ENCODE results near the gene AP3S2. TPM values are rescaled to one million over a fixed set of nuclear protein-coding genes. Genes with fewer than 3 reads are reported as not detected.
A peak's percentile ranks its signal among the peaks of the same experiment; 100 is the strongest.

The AP3S2 gene
- total RNA-seq, 1 donor from 2014 or later, result 60.5 TPM

- H3K27ac Mint-ChIP-seq (ENCODE audit: unreplicated experiment), result peak overlapping the region; percentile 10
- peaks cover 3% of the 10 kb centered on the region for H3K27me3 Mint-ChIP-seq (ENCODE audit: unreplicated experiment)
- TF ChIP-seq, protein P1, sequence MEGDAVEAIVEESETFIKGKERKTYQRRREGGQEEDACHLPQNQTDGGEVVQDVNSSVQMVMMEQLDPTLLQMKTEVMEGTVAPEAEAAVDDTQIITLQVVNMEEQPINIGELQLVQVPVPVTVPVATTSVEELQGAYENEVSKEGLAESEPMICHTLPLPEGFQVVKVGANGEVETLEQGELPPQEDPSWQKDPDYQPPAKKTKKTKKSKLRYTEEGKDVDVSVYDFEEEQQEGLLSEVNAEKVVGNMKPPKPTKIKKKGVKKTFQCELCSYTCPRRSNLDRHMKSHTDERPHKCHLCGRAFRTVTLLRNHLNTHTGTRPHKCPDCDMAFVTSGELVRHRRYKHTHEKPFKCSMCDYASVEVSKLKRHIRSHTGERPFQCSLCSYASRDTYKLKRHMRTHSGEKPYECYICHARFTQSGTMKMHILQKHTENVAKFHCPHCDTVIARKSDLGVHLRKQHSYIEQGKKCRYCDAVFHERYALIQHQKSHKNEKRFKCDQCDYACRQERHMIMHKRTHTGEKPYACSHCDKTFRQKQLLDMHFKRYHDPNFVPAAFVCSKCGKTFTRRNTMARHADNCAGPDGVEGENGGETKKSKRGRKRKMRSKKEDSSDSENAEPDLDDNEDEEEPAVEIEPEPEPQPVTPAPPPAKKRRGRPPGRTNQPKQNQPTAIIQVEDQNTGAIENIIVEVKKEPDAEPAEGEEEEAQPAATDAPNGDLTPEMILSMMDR (IDR thresholded peaks at IDR 0.05; ENCODE audit: partially characterized antibody, unreplicated experiment), result no peak
- no peak for DNase-seq
- H3K4me3 Mint-ChIP-seq (ENCODE audit: unreplicated experiment), result no peak overlapping the region
- H3K4me1 Mint-ChIP-seq (ENCODE audit: low read depth, unreplicated experiment), result no peaks in the 10 kb centered on the region
- H3K36me3 Mint-ChIP-seq (ENCODE audit: unreplicated experiment), result no peaks in the 10 kb centered on the region
- peaks cover under 1% of the 10 kb centered on the region for H3K9me3 Mint-ChIP-seq (ENCODE audit: unreplicated experiment)
Measured at GRCh38 chr15:89899295-89899945, 5.6 kb upstream of the AP3S2 start.

DNA sequence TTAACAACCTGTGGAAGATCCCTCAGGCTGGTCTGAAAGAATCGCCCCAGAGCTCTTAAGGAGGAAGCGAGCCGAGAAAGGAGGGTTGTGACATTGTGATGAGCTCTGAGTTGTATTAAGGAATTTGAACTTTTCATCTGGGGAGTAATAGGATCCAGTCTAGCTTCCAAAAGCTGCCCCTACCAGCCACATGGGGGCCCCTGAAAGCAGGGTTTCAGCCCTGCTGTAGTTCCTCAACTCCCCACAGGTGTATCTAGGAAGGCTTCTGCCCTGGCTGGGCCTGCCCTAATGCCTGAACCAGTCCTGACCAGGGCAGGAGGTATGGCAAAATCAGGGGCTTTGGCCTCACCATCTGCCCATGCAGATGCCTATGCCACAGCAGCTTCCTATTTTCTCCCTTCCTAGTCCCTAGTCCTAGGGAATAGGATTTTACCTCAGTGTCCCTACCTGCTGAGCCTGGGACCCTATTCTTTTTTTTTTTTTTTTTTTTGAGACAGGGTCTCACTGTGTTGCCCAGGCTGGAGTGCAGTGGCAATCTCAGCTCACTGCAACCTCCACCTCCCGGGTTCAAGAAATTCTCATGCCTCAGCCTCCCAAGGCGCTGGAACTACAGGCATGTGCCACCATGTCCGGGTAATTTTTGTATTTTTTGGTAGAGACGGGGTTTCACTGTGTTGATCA, 5.0 kb upstream of the AP3S2 start:
- H3K4me3 Mint-ChIP-seq (ENCODE audit: unreplicated experiment), result no peak overlapping the region
- no peaks in the 10 kb centered on the region for H3K36me3 Mint-ChIP-seq (ENCODE audit: unreplicated experiment)
- TF ChIP-seq, protein P1 (IDR thresholded peaks at IDR 0.05; ENCODE audit: partially characterized antibody, unreplicated experiment), result no peak

DNA sequence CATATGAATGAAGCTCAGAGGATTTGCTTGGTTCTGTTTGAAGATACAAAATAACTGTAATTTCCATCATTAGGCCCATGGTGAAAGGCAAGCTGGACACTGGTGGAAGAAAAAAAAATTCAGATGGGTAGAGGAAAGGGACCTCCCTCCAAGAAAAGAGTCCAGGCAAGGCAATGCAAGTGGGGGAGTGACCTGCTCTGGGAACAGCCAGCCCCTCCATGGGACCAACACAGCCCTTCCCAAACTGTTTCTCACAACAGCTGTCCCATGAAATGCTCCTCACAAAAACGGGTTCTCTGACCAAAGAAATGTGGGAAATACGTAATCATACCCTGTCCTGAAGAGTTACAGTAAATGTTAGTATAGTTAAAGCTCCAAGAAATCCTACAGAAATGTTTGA, 4.4 kb upstream of the AP3S2 start:
- Mint-ChIP-seq H3K9me3 (ENCODE audit: unreplicated experiment) (peaks cover 5% of the 10 kb centered on the region), H3K4me3 (ENCODE audit: unreplicated experiment) (no peak overlapping the region), H3K27me3 (ENCODE audit: unreplicated experiment) (peaks cover 7% of the 10 kb centered on the region), H3K36me3 (ENCODE audit: unreplicated experiment) (no peaks in the 10 kb centered on the region), H3K27ac (ENCODE audit: unreplicated experiment) (no peak overlapping the region), H3K4me1 (ENCODE audit: low read depth, unreplicated experiment) (no peaks in the 10 kb centered on the region)
- TF ChIP-seq, protein P1 (IDR thresholded peaks at IDR 0.05; ENCODE audit: partially characterized antibody, unreplicated experiment), result no peak
- no peak for DNase-seq

More for the DNA sequence above, 5.0 kb upstream of the AP3S2 start:
- peaks cover 3% of the 10 kb centered on the region for H3K27me3 Mint-ChIP-seq (ENCODE audit: unreplicated experiment)
- H3K9me3 Mint-ChIP-seq (ENCODE audit: unreplicated experiment), result peaks cover 4% of the 10 kb centered on the region
- H3K27ac Mint-ChIP-seq (ENCODE audit: unreplicated experiment), result no peak overlapping the region
- DNase-seq, result no peak
- H3K4me1 Mint-ChIP-seq (ENCODE audit: low read depth, unreplicated experiment), result no peaks in the 10 kb centered on the region

- Mint-ChIP-seq H3K27me3 (ENCODE audit: unreplicated experiment) (peaks cover 6% of the 10 kb centered on the region), H3K9me3 (ENCODE audit: unreplicated experiment) (peaks cover 5% of the 10 kb centered on the region), H3K27ac (ENCODE audit: unreplicated experiment) (no peak overlapping the region), H3K4me3 (ENCODE audit: unreplicated experiment) (peak overlapping the region; percentile 97), H3K4me1 (ENCODE audit: low read depth, unreplicated experiment) (peaks cover 9% of the 10 kb centered on the region), H3K36me3 (ENCODE audit: unreplicated experiment) (no peaks in the 10 kb centered on the region)
- DNase-seq, result no peak
- TF ChIP-seq, protein P1 (IDR thresholded peaks at IDR 0.05; ENCODE audit: partially characterized antibody, unreplicated experiment), result no peak
Measured at GRCh38 chr15:89893027-89893426, 767 bp downstream of the AP3S2 start.

- H3K4me3 Mint-ChIP-seq (ENCODE audit: unreplicated experiment), result no peak overlapping the region
- H3K27me3 Mint-ChIP-seq (ENCODE audit: unreplicated experiment), result peaks cover 1% of the 10 kb centered on the region
- H3K27ac Mint-ChIP-seq (ENCODE audit: unreplicated experiment), result peak overlapping the region; percentile 71
- H3K36me3 Mint-ChIP-seq (ENCODE audit: unreplicated experiment), result no peaks in the 10 kb centered on the region
- H3K4me1 Mint-ChIP-seq (ENCODE audit: low read depth, unreplicated experiment), result peaks cover 10% of the 10 kb centered on the region
- DNase-seq, result no peak
- TF ChIP-seq, protein P1 (IDR thresholded peaks at IDR 0.05; ENCODE audit: partially characterized antibody, unreplicated experiment), result no peak
- no peaks in the 10 kb centered on the region for H3K9me3 Mint-ChIP-seq (ENCODE audit: unreplicated experiment)
Measured at GRCh38 chr15:89888214-89888804, 5.5 kb downstream of the AP3S2 start.

All from glutamatergic neuron (in vitro differentiated cells).